GM12864 (cell line): ENCODE measurements around the gene RAPGEF4.

ENCODE experiments used
- DNase-seq: peaks from one replicate; pipeline ENCODE4 v3.0.0-alpha.2; 2011; ENCODE audit warnings: low read depth
- H3K4me3 ChIP-seq: 2 replicates; pipeline ENCODE4 v1.5.1; 2011; ENCODE audit warnings: mild to moderate bottlenecking, low read depth, low read length, control low read depth
- TF ChIP-seq, protein P1 (sequence below): IDR thresholded peaks from 2 replicates; pipeline ENCODE4 v1.5.1; 2011; ENCODE audit warnings: low read depth, mild to moderate bottlenecking, moderate library complexity, low read length, control low read depth, inconsistent platforms; ENCODE audit errors: missing control alignments

Gene RAPGEF4

DNA sequence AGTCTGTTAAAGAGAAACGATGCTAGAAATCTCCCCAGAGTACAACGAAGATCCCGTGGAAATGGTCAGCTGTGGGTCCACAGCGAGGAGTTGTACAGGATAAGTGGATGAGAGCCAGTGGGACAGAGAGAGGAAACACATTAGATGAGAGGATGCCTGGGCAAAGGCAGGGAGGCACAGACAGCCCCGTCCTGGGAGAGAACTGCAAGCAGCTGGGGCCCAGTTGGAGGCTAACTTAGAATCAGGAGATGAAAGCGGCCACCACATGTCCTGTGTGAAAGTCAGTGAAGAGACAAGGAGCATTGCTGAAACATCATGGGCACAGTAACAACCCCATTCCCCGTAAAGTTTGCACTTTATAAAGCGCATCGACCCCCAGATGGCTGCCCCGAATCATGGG is 157.5 kb downstream of the RAPGEF4 start:
- DNase-seq = no peak
- no peak overlapping the region for H3K4me3 ChIP-seq
- TF ChIP-seq, protein P1, sequence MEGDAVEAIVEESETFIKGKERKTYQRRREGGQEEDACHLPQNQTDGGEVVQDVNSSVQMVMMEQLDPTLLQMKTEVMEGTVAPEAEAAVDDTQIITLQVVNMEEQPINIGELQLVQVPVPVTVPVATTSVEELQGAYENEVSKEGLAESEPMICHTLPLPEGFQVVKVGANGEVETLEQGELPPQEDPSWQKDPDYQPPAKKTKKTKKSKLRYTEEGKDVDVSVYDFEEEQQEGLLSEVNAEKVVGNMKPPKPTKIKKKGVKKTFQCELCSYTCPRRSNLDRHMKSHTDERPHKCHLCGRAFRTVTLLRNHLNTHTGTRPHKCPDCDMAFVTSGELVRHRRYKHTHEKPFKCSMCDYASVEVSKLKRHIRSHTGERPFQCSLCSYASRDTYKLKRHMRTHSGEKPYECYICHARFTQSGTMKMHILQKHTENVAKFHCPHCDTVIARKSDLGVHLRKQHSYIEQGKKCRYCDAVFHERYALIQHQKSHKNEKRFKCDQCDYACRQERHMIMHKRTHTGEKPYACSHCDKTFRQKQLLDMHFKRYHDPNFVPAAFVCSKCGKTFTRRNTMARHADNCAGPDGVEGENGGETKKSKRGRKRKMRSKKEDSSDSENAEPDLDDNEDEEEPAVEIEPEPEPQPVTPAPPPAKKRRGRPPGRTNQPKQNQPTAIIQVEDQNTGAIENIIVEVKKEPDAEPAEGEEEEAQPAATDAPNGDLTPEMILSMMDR = no peak

DNA sequence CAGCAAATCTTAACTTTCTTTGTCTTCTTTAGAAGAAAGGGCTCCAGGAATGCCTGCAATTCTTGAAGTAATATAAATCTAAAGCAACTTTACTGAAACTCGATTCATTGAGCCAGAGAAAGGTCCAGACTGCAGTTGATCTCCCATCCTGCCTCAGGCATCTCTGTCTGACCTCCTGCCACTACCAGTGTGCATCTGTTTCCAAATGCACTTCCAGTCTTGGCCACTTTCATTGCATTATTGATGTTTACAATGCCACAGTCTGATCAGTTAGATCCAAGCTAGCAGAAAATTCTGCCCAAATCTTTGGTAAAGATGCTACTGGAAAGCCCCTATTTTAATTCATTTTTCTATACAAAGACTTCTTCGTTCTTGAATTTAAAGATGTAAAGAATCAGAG is 158.0 kb downstream of the RAPGEF4 start:
- no peak overlapping the region for H3K4me3 ChIP-seq
- DNase-seq = no peak
- TF ChIP-seq, protein P1 = no peak

DNA sequence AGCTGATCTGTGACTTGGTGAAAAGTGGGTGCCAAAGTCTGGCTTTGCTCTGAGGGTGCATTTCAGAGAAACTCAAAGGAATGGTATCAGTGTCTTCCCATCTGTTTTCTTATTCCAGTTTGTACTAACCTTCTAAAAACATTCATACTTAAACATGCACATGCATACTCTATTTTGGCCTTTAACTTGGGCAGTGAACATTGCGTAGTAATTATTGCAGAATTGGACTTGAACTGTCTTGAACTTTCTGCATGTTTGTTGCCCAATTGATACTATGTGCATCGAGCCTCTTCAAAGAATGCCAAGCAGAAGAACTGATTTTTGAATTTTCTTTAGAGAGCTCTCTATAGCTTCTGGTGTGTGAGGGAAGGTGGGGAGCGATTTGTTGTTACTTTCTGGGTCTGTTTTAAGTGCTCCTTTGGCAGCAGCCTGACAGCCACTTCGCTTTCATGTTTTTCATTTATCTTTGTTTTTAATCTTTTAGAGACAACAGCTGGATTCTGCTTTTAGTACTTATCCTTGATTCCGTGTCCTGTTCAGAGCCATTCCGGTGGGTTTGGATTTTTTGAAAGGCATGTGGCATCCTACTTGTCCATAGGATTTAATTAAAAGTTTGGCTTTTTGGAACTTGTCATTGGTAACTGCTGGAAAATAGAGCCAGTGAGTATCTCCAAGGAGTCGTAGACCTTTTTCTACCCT is 159.2 kb downstream of the RAPGEF4 start:
- H3K4me3 ChIP-seq = no peak overlapping the region
- TF ChIP-seq, protein P1 = no peak
- DNase-seq = no peak

- H3K4me3 ChIP-seq = no peak overlapping the region
- TF ChIP-seq, protein P1 = no peak
- no peak for DNase-seq
Observed at GRCh38 chr2:172896661-172897081, 161.0 kb downstream of the RAPGEF4 start.

DNA sequence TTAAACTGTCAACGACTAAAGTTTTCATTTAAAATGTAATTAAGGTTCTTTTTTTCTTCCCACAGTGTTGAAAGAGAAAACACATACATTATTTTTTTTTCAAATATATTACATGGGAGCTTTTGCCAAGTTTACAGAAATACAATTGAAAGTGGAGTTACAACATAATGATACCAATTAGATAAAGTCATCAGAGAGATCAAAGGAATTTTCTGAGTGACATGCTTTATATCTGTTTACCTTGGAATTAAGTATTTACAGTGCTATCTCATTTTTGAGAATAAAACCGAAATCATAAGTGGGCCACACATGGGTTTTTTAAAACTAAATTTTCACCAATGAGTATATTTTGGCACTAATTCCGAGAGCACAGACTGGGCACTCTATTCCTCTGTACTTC is 165.2 kb downstream of the RAPGEF4 start:
- H3K4me3 ChIP-seq = no peak overlapping the region
- DNase-seq = no peak
- TF ChIP-seq, protein P1 = no peak

DNA sequence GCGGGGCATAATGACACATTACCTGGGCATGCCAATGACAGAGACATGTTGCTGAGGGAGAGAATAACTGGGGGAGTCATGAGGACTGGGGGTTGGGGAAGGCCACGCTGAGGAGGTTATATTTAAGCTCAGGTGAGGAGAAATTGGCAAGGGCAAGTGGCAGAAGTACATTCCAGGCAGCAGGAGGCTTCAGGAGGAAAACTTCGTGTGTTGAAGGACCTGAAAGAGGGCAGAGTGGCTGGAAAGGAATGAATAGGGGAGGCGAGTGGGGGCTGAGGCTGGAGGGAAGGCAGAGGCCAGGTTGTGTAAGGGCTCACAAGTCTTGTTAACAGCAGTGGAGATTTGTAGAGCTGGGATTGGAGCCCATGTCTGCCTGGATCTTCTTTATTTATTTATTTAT is 166.3 kb downstream of the RAPGEF4 start:
- no peak for DNase-seq
- no peak overlapping the region for H3K4me3 ChIP-seq
- TF ChIP-seq, protein P1 = no peak

DNA sequence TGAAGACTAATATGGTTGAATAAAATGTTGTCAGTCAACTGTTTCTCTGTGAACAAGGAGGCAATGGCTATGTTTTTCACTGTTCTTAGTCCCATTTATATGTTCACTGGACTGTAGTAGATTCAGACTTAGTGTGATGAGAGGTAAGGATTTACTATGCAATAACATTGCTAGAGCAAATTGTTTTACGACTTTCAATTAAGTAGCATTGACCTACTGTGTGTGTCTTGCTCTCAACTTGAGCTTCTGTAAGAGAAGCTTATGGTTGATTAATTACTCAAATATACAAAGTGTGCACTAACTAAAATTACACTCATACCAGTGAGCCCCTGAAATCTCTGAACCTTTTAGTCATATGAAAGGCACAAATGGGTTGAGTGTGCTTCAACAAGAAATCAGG is 168.6 kb downstream of the RAPGEF4 start:
- TF ChIP-seq, protein P1 = no peak
- H3K4me3 ChIP-seq = no peak overlapping the region
- no peak for DNase-seq
